Activated CD8-positive, alpha-beta memory T cell treated with anti-CD3 and anti-CD28 coated beads, Interleukin-2, amount 50 U/mL, for 48 hours (primary cell): ENCODE results near the gene BTBD6.

Experiments
- DNase-seq: peaks from one replicate; pipeline ENCODE4 v3.0.0-alpha.2; 2020

BTBD6 gene

DNA sequence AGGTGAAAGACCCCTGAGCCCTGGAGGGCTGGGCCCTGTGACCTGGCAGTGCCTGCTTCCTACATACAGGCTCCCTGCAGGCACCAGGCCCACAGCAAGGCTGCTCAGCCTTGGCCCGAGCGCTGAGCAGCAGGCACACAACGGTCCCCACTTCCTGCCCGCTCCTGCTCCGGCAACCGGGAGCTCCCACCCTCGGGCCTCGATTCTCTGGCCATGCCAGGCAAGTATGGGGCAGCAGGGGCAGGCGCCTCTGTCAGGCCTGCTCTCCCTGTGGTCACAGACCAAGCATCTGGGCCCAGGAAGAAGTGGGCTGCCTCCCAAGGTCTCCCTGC, 36.6 kb upstream of the BTBD6 start:
- DNase-seq = no peak

DNA sequence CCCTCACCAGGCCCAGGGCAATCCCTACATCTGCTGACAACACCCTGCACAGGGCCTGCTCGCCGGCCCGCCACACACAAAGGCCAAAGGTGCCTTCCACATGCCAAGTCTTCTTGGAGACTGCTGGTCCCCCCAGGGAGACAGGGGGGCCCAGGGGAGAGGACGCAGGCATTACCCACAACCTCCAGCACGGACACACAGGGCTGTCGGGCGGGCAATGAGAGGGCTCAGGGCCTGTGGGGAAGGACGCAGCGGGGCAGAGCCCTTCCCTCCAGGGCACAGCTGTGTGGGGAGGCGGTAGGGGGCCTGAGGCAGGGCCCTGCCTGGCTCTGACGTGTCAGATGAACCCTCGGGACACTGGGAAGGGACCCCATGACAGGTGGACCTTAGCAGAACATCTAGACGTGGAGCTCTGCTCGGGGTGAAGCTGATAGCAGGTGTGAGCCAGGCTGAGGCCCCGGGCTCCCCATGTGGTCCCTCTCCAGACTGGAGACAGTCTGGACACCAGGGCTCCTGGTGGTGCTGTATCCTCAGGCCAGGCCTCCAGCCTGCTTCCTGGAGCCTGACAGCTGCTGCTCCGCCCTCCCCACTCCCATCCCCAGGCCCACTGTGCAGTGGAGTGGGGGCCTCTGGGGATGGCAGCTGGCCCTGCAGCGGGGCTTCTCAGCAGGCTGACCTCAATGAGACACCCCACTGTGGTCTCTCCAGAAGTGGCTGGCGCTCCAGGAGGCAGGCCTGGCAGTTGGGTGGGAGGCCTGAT, 35.6 kb upstream of the BTBD6 start:
- DNase-seq = no peak

DNA sequence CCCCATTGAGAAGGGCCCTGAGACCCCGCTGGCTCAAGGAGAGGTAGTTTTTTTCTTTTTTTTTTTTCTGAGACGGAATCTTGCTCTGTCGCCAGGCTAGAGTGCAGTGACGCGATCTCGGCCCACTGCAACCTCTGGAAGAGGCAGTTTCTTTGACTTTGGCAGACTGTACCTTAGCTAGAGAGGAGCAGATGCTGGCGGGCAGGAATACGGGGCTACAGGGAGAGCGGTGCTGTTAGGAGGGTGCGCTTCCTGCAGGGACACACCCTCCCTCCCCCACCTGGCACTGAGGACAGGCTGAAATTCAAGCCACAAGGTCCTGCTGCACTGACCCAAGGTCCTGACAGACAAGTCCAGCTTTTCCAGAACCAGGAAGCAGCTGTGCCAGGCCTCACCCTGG, 35.0 kb upstream of the BTBD6 start:
- DNase-seq = no peak

DNA sequence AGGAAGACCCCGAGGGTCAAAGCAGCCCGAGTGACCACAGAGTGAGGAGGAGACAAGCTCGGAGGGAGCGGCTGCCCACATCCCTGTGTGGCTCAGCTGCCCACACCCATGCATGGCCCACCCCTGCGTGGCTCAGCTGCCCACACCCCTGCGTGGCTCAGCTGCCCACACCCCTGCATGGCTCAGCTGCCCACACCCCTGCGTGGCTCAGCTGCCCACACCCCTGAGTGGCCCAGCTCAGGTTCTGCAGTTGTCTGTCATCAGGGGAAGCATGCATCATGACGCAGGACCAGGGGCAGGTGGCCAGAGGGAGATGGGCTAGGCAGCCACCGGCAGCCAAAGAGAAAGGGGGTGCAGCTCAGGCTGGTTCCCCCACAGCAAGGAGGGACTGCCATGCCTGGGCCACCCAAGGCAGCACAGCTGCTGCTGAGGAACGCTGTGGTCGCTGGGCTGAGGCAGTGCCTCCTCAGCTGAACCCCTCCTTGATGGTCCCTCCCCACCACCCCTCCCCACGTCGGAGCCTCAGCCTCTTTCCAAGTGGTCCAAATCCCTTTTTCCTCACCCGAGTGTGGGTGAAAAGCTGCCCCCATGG, 33.9 kb upstream of the BTBD6 start:
- no peak for DNase-seq

DNA sequence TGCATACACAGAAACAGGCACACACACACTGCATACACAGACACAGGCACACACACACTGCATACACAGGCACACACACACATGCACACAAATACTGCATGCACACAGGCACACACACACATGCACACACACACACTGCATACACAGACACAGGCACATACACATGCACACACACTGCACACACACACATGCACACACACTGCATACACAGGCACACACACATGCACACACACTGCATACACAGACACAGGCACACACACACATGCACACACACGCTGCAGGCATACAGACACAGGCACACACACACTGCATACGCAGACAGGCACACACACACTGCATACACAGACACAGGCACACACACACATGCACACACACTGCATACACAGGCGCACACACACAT, 32.7 kb upstream of the BTBD6 start:
- no peak for DNase-seq

DNA sequence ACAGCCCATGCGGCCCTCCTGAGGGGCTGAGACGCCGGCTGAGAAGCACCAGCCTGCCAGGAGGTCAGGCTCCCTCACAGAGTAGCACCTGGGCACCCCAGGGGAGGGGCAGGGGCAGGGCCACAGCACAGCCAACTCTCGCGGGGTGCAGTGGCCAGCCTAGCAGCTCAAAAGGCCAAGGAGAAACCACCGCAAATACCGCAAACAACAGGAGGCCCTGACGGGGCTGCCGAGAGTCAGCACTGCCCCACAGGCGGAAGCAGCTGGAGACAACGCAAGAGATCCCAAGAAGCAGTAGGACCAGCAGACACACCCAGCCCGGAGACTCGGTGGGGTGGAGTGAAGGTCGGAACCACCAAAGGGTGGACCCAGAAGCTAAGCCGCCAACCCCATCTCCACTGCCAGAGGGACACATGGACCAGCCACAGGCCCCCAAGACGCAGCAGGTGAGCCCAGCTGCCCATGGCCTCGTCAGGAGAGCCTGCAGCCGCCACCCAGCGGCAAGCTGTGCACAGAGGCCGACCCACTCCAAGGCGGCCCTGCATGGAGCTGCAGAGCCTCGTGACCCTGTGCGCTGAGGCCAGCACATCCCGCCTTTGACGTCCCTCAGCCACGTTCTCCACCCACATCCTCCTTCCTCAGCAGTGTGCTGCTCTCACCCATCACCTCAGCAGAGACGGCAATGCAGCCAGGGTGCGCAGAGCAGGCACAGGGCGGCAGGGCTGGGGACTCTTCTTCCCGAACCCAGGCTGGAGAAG, 31.7 kb upstream of the BTBD6 start:
- DNase-seq = no peak

DNA sequence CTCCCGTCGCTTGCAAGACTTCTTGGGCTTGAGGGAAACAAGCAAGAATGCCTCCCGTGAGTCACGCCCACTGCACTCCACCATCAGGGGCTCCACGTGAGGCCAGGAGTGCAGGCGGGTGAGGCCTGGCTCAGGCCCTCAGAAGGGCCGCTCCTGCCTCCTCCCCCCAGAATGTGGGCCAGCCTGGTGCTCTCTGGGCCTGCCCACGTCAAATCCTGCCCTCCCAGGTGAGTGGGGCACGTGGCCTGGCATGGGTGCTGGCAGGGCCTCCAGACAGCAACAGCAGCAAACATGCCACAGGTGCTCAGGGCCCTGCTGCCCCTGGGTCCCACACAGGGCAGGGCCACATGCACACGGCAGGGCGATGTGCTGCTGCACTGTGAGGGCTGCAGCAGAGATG, 30.6 kb upstream of the BTBD6 start:
- DNase-seq = no peak

DNA sequence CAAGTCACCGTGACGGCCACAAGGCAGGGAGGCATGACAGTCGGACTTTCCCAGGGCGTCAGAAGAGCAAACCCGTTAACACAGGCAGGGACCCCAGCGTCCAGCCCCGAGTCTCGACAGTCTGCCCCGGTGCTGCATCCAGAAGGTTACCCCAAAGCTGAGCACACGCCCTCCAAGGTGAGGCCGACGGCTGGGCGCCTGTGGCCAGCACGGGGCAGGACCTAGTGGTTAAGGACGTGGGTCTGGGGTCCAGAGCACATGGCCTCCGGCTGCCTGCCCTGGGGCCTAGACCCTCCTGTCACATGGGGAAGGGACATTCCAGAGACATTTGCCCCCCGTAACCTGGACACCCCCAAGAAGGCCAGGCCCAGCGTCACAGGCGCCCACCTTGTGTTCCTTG, 29.7 kb upstream of the BTBD6 start:
- no peak for DNase-seq

DNA sequence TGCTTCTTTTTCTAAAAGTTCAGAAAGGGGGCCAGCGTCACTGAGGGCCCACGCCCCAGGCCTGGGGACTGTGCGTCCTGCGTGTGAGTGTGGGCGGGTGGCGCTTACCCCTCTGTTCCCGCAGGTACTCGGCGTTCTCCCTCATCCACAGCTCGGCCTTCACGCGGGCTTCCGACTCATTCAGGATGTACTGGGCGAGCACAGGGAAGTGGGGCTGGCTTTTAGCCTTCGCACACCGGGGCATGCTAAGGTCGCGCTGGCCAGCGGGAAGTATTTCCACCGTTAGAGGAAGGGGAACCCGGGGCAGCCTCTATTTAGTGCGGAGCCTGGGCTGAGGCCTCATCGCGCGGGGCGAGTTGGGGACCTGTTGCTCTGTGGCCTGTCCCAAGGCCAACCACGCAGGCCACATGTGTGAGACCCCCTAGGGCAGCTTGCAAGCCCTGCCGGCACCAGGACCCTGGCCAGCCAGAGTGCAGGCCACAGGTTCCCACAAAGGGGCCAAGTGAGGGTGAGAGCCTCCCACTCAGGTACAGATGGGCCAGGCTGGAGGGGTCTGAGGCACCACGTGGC, 29.2 kb upstream of the BTBD6 start:
- no peak for DNase-seq

DNA sequence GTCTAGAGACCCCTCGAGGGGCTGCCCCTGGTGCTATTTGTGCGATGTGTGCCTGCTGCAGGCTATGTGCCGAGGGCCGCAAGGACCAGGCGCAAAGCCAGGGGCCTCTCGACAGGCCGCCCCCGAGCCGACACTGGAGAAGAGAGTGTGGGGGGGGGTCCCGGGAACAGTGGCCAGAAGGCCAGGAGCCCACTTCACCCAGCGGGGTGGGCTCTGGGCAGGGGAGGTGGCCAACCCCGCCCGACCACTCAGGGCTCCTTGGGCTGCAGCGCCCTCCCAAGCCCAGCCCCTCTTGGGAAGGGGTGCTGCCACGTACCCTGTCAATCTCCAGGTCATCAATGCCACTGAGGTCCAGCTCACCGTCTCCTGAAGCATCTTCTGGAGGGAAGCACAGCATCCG, 28.6 kb upstream of the BTBD6 start:
- DNase-seq = no peak

DNA sequence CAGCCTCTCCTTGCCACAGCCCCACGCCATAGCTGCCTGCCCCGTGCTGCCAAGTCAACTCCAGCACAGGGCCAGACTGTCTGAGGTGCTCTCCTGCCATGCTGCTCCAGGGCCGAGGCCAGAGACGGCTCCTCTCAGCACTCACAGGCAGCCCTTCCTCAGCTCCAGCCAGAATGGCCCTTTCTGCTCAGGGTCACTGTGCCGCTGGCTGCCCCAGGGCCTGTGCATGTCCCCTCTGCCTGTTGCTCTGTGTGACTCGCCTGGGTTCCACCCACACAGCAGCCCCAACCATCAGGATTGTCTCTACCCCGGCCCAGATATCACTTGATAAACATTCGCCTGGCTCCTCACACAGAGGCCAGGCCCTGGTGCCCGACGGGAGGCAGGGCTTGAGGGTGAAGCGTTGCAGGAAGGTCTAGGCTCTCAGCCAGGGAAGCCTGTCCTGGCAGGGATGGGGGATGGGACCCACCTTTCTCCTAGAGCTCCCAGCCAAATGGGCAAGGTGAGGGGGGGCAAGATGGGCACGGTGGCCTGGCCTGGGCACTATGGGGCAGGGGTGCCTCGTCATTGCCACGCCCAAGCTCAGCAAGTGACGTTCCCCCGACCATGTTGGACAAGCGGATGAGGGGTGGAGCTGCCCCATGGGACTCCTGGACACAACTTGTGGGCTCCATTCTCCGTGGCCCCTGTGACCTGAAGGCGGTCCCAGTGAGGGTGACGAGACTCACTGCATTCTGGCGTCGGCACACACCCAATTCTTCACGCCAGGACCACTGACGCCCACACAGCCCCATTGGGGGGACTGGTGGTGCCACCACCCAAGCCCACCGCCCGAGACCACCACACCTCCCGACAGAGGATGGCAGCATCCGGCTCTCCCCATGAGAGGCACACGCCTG, 27.4 kb upstream of the BTBD6 start:
- no peak for DNase-seq

DNA sequence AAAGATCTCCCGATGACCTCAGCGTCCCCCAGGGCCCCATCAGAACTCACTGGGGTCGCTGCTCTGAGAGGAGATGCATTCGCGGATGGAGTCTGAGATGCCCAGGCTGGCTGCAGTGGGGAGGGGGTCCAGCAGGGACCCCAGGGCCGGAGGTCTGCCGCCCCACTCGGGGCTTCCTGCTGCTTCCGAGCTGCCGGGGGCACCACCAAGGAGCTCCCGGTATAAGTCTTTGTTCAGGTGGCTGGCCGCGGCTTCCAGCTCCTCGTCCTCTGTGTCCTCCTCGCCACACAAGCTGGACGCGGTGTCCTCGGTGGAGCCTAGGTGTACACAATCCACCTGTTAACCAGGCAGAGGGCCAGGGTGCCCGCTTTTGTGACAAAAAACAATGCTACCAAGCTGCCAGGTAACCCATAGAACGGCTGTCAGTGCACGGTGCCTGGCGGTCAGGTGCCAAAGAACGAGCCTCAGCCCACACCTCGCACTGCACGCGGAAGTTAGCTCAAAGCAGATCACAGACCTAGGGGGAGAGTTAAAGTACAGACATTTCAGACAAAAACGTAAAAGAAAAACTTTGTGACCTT, 26.6 kb upstream of the BTBD6 start:
- no peak for DNase-seq

DNA sequence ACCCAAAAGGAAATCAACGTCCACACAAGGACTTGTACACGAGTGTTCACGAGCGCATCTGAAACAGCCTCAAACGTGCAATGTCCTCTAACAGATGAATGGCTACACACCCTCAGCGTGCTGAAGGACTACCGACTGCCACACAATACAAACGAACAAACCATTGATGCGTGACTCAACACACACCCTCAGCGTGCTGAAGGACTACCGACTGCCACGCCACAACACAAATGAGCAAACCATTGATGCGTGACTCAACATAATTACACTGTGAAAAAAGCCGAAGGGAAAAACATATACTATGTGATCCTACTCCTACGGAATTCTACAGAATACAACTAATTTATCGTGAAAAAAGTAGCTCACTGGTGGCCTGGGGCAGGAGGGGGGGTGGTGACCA, 25.1 kb upstream of the BTBD6 start:
- no peak for DNase-seq

DNA sequence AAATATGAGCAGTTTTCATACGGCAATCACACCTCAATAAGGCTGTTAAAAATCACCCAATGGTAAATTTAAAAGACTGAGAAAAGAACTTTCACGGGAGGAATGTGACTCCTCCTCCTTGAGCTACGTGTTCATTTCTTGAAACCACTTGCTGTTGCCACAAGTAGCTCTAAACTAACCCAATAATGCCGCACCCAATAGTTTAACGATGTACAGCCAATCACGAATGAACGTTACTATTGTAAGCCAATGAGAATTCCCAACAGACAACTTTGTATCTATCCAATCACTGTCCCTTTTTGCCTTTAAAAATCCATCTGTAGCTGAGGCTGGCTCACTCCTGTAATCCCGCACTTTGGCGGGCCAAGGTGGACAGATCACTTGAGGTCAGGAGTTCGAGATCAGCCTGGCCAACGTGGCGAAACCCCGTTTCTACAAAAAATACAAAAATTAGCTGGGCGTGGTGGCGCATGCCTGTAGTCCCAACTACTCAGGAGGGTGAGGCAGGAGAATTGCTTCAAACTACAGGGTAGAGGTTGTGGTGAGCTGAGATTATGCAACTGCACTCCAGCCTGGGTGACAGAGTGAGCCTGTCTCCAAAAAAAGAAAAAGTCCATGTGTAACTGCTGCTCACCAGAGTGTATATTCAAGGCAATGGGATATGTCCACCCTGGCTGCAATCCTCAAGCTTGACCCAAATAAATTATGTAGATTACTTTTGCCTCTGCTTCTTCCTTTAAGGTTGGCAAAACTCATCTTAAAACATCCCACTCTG, 24.4 kb upstream of the BTBD6 start:
- DNase-seq = no peak

DNA sequence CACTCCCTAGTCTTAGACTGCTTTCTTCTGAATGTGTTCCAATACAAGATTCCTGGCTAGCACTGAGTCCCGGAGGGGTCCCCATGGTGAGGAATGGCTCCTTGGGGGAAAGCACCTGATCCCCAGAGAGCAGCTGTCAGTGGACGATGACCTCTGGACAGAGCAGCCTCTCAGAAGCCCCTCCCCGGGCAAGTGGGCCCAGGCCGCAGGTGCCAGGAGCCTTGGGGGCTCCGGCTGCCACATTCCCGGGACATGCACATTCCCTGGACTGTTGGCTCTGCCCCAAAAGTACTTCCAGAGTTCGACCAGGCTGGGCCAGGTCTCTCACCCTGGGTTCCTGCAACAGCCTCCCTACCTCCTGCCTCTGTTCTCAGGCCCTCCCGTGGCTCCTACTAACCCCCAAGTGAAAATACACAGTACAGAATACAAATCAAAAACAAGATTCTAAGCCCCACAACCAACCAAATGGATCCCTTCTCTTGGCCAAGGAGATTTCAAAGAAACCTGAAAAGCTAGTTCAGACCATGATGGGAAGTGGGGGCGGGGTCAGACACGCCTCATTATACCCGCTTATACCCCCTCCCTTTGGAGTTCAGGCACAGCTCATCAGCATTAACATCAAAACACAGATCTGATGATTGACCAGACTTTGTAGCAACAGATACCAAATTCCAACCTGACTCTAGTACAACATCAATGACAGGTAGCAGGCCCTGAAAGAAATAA, 23.3 kb upstream of the BTBD6 start:
- no peak for DNase-seq

DNA sequence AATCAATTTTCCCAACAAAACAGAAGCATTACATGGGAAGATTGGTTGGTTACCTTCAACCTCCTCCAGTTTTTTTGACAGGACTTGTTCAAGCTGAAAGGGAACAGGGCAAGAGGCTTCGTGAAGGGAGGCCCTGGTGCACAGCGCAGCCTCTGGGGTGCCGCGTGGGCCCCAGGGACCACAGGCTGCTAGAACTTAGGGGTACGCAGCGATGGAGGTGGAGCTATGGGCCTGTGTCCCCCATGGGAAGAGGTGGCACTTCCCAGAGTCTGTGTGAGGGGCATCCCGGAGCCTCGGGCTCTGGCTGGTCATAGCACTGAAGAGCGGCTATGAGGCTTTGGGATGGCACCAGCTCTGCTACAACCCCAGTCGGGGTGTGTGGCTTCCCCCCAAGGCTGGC, 22.1 kb upstream of the BTBD6 start:
- no peak for DNase-seq

DNA sequence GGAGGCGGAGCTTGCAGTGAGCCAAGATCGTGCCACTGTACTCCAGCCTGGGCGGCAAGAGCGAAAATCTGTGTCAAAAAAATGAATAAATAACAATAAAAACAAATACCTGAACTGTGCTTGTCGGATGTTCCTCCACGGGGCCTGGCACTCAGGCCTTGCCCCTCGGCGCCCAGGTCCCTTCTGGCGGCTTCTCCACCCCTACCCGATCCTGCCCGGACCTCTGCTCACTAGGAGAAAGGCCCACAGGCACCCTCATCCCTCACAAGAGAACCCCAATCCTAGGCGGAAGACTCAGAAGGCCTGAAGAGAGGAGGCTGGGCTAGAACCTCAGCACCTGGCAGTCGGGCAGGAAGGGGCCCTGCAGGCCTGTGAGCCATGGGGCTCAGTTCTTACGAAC, 21.0 kb upstream of the BTBD6 start:
- DNase-seq = no peak

DNA sequence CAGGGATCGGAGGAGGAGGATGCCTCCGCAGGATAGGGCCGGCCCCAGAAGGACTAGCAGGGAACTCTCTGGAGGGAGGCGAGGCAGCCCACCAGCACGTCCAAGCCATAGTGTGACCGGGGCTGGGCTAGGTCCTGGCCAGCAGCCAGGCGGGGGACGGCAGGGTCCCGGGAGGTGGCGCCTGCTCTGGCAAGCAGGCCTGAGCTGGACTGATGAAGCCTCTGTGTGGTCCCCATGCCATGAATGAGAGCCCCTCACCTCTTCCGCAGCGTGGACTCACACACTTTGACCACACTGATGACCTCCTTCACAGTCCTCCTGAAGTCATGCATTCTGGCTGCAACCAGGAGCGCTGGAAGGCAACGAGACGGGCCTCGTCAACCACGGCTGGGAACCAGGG, 19.8 kb upstream of the BTBD6 start:
- no peak for DNase-seq

DNA sequence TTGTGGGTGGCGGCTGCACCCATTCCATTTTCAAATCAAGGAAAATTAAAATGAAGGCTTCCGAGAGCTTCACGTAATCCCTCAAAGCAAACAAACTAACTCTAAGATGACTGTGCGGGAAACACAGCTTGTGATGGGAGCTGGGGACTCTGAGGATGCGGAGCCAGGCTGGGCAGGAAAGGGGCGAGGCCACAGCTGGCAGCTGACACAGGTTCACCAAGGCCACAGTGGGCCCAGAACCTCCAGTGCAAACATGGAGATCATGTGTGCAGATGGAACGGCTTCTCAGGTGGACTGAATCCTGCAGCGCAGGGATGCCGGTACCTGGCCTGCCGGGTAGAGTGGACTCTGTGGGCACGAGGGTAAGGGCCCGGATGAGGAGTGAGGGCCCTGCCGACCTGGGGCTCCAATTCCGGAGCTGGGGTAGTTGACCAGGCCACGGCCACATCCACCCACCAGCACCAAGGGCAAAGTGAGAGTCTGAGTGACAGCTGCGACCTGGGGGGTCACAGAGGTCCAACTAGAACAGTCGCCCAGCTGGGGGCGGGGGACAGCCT, 19.2 kb upstream of the BTBD6 start:
- DNase-seq = no peak

DNA sequence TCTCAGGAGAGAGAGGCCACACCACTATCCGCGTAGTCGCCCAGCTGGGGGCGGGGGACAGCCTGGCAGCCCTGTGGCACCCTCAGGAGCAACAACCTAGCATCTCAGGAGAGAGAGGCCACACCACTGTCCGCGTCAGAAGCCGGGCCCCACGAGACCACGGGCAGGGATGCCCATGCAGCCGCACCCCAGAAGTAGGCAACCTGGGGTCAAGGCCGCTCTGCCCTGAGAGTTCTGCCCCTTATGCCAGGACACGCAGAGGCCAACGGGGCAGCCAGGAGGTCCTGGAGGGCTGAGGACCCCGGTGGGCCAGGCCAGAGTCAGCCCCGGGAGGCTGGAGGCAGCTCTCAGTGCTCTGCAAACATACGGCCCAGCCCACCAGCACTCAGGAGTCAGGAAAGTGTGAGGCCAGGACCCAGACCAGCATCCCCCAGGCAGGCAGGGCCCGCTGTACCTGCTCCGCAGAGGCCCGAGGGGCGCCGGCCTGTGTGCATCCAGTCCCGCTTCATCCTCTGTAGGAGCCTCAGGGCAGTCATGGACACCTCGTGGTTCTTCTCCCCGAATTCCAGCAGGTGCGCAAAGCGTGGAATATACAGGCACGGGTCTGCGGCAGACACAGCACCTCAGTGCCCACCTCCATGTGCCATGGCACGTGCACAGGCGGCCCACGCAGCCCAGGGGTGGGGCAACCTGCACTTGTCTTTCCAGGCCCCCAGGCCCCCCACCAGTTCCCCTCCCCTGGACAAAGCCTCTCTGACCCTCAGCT, 7.3 kb upstream of the BTBD6 start:
- DNase-seq = no peak
